ENCODE data around the gene F12.

- TF ChIP-seq EZH2 (IDR thresholded peaks at IDR 0.05; ENCODE audit: low read depth, low read length, severe bottlenecking) (no peak), ATF2 (IDR thresholded peaks at IDR 0.05; ENCODE audit: low read length) (no peak), GTF2F1 (IDR thresholded peaks at IDR 0.05; ENCODE audit: borderline replicate concordance, low read depth, low read length) (no peak), RNF2 (IDR thresholded peaks at IDR 0.05; ENCODE audit: borderline replicate concordance, low read depth, low read length, missing control alignments, poor library complexity, severe bottlenecking) (no peak), POLR2A (IDR thresholded peaks at IDR 0.05; ENCODE audit: control extremely low read depth in 1 of 2, low read depth in 2 of 2, low read length in 2 of 2) (no peak)
Observed at GRCh38 chr5:177389241-177390169, 19.9 kb downstream of the F12 start.
